MG63 (cell line): Measurements from ENCODE around the gene SUPT3H. TPM values are rescaled to one million over a fixed set of nuclear protein-coding genes. Genes with fewer than 3 reads are reported as not detected.

Experiments
- DNase-seq: peaks from one replicate; pipeline ENCODE4 v3.0.0-alpha.2; 2020
- H3K27me3 ChIP-seq: fragments of 250-450 bp; sonication (Bioruptor Pico); 2 replicates; pipeline ENCODE4 v1.5.1; 2020; ENCODE audit warnings: mild to moderate bottlenecking, moderate library complexity
- H3K36me3 ChIP-seq: fragments of 250-450 bp; sonication (Bioruptor Pico); 2 replicates; pipeline ENCODE4 v1.5.1; 2020; ENCODE audit warnings: mild to moderate bottlenecking, moderate library complexity
- H3K4me3 ChIP-seq: fragments of 250-450 bp; sonication (Bioruptor Pico); 2 replicates; pipeline ENCODE4 v1.5.1; 2020; ENCODE audit warnings: mild to moderate bottlenecking, moderate library complexity
- H3K9me3 ChIP-seq: fragments of 250-450 bp; sonication (Bioruptor Pico); 2 replicates; pipeline ENCODE4 v1.5.1; 2020; ENCODE audit warnings: mild to moderate bottlenecking, moderate library complexity
- total RNA-seq: library from RNA; depleted of rRNA; stranded (reverse); fragments of >200 nt; shearing (Covaris generic); gene quantifications from 2 replicates; pipeline ENCODE4 v1.2.3, GENCODE V29; 2014; ENCODE audit warnings: low replicate concordance; rRNA removed

The SUPT3H gene
- not detected in 2 replicates for total RNA-seq

DNA sequence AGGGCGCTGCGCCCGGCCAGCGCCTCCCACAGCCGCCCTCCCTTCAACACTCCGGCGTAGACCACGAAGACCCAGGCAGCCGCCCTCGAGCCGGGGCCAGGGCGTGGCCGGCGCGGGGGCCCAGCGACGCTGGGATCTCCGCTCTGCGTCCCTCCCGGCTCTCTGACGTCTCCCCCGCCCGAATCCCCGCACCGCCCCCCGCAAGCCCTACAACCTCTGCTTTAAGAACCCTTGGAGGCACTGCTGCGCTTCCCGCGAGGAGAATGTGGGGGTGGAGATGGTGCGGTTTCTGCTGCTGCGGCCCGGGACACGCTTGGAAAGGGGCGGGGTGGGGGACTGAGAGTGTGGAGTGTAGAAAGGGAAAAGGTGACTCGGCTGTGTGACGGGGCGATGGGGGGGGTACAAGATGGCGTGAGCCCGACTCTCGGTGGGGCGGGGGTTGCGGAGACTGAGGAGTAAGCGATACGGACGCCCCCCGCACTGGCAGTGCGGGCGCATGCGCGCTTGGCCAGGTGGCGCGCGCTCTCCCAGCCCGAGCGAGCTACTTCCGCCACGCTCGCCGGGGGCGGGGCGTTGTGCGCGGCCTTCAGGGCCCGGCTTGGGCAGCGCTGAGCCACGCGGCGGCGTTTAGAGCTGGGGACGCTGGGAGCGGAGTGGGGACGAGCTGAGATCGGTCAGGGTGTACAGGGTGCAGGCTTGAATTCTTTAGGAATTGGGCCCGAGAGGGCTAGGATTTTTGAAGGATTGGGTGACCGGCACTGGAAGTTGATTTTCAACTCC lies at the start of gene SUPT3H:
Gene SUPT3H (minus strand): TSS at position 381 of the 780 bp plus-strand sequence.
- H3K9me3 ChIP-seq: no peaks in the 10 kb centered on the region
- H3K4me3 ChIP-seq: no peak within 1 kb of the TSS
- DNase-seq: no peak
- no peaks in the 10 kb centered on the region for H3K36me3 ChIP-seq
- H3K27me3 ChIP-seq: no peaks in the 10 kb centered on the region

DNA sequence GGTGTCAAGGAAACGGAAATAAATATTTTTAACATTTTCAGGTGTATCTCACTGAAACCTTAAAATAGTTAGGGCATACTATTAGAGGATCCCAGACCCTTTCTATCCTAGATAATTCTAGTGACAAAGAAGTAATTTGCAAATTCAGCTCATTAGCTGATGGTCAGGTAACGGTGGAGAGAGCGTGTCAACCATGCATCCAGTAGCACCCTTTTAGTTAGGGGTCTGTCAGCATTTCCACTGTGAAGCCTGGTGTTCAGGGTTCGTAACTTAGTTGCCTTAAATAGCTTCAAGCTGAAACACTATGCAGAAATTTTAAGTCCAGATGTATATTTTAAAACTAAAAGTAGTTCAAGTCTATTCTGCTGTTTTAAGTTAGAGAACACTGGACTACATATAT lies 48.5 kb upstream of the SUPT3H start:
- Histone ChIP-seq H3K9me3 (no peaks in the 10 kb centered on the region), H3K4me3 (no peak overlapping the region), H3K27me3 (no peaks in the 10 kb centered on the region), H3K36me3 (no peaks in the 10 kb centered on the region)
- no peak for DNase-seq

DNA sequence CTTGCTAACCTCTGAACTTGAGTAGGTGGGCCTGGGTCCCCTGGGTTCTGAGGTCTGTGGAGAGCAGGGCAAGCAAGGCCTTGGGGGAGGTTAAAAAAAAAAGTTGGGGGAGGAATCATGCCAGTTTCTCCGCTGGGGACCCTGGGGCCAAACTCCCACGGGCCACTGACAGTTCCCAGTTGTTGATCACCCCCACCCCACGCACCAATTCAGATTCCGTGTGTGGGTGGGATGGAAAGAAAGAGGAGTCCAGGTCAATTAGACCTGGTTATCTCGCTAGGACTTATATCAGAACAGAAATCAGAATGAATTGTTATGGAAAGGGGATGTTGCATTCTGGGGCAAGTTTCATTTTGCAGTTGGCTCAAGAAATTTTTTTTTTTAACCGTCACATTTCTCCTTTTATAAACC lies 46.7 kb upstream of the SUPT3H start:
- Histone ChIP-seq H3K36me3 (no peaks in the 10 kb centered on the region), H3K4me3 (no peak overlapping the region), H3K27me3 (no peaks in the 10 kb centered on the region), H3K9me3 (no peaks in the 10 kb centered on the region)
- no peak for DNase-seq

DNA sequence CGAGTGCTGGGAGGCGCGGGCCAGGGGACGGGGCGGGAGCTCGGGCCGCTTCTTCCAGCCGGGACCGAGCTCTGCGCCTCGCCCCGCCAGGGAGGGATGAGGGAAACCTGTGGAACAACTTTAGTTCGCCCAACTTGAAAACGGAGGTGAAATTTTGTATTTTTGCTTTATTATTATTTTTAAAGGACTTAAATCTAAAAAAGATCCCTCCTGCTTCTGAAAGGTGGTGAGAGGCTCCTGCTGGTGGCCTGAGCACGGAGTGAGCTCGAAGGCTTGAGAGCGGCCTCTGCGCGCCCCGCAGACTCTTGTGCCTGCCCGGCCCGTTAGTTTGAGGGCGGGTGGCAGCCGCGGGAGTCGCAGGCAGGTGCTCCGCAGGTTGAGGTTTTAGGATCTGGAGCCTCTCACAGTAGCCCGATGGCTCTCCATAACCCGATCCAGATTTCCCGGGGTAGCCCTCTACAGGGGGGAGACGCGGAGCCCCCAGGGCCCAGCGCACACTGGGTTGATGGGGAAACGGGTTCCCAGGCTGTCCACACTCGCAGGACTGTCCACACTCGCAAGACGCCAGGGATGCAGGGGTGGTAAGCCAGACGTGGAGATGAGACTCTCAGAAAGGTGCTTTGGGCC lies 46.2 kb upstream of the SUPT3H start:
- H3K4me3 ChIP-seq: peak overlapping the region; percentile 59
- H3K36me3 ChIP-seq: no peaks in the 10 kb centered on the region
- DNase-seq: no peak
- H3K27me3 ChIP-seq: no peaks in the 10 kb centered on the region
- no peaks in the 10 kb centered on the region for H3K9me3 ChIP-seq

DNA sequence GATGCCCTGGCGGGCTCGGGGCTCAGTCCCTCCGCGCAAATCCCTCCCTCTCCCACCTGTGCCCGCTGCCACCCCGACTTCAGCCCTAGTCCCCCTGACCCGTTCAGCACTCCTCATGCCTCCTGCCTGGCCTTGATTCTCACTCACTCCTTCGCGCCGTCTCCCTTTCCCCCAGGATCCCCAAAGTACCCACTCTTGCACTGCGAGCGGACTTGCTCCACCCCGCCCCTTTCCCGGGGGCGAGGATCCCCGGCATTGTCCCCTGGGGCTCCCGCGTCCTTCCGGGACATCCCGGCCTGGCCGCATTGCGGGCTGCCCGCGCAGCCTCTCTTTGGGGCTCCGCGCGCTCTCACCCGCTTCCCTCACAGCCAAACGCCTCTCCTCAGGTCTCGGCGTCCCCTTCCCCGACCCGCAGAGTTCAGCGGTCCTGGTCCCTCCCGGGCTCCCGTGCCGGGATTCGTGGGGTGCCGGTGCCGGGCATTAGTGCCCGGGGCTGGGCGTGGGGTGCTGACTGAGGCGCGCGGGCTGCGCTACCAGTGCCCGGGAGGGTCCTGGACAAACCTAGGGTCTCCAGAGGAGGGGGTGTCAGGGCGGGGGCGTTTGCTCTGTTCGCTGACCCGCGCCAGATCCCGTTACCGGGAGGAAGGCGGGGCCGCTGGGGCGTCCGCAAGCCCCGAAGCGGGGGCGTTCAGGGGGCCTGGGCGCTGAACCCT lies 45.5 kb upstream of the SUPT3H start:
- Histone ChIP-seq H3K36me3 (no peaks in the 10 kb centered on the region), H3K4me3 (peak overlapping the region; percentile 59), H3K9me3 (no peaks in the 10 kb centered on the region), H3K27me3 (no peaks in the 10 kb centered on the region)
- DNase-seq: peak; percentile 17

DNA sequence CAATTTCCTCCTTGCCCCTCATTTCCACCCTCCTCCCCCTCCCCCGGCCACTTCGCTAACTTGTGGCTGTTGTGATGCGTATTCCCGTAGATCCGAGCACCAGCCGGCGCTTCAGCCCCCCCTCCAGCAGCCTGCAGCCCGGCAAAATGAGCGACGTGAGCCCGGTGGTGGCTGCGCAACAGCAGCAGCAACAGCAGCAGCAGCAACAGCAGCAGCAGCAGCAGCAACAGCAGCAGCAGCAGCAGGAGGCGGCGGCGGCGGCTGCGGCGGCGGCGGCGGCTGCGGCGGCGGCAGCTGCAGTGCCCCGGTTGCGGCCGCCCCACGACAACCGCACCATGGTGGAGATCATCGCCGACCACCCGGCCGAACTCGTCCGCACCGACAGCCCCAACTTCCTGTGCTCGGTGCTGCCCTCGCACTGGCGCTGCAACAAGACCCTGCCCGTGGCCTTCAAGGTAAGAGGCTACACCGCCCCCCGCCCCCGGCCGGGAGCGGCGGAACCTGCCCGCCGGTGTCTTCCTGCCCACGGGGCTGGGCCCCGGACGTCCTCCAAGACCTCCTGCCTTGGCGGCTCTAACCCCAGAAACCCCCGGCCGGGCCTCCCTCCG lies 44.9 kb upstream of the SUPT3H start:
- peak; percentile 36 for DNase-seq
- peak overlapping the region; percentile 59 for H3K4me3 ChIP-seq

DNA sequence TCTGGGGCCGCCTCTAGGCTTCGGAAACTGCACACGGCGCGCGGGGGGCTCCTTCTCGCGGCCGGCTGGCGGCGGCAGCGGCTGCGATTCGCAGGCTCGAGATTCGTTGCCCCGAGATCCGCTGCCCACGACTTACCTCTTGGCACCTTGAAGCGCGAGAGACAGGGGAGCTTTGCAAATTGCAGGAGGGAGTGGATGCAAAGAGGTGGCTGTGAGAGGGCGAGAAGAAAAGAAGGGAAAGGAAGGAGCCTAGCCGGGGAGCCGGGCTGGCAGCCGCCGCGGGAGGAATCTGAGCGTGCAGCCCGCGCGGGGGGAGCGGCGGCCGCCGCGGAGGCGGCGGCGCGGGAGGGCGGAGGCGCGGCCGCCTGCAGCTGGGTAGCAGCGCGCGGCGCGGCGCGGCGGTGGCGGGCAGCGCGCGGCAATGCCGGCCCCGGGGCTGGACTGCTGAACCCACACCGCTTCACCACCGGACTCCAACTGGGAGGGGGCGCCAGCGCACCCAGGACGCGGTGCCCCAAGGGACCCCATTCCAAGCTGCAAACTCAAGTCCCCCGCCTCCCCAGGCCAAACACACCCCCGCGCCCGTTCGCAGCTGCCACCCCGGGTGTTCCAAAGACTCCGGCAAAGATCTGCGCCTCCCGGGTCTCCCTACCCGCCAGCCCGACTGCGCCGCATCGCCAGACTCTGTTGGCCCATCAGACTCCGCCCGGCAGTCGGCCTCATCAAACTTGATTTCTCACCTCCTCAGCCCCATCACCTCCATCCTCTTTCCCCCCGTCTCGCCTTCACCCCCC lies 44.2 kb upstream of the SUPT3H start:
- H3K9me3 ChIP-seq: no peaks in the 10 kb centered on the region
- peak overlapping the region; percentile 59 for H3K4me3 ChIP-seq
- DNase-seq: peak; percentile 53
- no peaks in the 10 kb centered on the region for H3K27me3 ChIP-seq
- no peaks in the 10 kb centered on the region for H3K36me3 ChIP-seq

More for the DNA sequence above, 44.9 kb upstream of the SUPT3H start:
- Histone ChIP-seq H3K36me3 (no peaks in the 10 kb centered on the region), H3K9me3 (no peaks in the 10 kb centered on the region), H3K27me3 (no peaks in the 10 kb centered on the region)

DNA sequence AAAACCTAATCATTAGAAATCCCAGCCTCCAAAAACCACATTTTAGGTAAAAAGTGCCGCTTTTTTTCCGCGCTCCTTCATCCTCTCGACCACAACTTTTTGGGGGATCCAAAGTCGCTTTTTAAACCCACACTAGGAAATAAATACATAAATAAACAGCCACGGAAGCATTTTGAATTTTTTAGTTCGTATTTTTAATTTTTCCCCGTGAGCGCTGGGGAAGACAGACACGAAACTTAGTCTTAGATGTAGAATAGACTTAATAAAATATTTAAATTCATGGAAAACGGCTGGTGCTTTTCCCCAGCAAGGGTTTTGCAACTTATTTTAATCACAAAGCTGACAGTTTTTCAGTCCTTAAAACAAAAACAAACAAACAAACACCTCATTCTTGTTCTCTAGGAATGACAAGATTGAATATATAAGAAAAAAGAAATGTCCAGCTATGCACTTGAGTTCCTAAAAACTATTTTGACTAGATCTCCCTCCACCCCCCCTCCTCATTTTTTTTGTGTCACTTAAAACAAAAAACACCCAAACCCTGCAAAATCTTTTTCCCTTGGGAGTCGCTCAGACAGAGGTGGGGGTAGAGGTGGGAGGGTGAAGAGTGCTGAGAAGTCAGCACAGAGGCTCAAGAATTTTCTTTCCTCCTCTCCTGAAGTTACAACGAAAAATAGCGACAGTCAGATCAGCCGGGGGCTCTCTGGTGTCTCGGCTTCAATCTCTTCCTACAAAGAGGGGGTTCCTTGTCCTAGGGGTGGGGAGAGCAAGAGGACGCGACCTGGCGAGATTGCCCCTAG lies 43.4 kb upstream of the SUPT3H start:
- H3K36me3 ChIP-seq: no peaks in the 10 kb centered on the region
- no peaks in the 10 kb centered on the region for H3K9me3 ChIP-seq
- H3K27me3 ChIP-seq: no peaks in the 10 kb centered on the region
- H3K4me3 ChIP-seq: peak overlapping the region; percentile 59
- no peak for DNase-seq

DNA sequence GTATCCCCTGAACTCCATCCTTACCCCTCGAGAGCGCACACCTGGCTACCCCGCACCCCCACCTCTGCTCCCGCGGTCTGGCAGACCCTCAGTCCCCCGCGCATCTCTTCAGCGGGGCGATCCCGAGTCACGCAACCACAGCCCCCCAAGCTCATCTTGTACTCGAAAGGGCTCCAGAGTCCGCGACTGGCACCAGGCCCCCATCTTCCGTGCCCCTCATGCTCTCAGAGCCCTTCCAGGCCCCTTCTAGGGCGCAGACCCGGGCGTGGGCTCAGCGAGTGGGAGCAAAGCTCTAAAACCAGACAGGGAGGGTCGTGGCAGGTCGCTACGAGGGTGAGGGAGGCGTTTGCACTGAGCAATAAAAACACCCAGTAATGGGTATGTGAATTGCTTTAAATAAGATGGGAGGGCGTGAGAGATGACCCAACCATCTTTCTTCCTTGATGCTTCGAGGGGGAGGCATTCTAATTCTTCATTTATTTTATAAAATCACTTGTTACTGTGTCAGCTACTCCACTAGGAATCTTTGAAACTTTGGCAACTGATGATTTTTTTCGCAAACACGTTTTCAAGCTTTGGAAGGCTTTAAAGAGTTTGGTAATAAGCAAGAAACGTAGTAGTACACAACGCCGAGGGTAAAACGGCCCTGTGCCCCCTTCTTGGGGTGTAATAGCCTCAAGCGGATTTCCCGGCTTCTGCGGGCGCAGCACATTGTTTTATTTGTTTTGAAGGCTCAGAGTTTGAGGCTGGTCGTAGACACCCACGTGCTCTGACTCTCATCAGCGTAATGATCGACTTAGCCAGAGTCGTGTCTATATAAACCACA lies 42.6 kb upstream of the SUPT3H start:
- Histone ChIP-seq H3K4me3 (peak overlapping the region; percentile 59), H3K9me3 (no peaks in the 10 kb centered on the region), H3K27me3 (no peaks in the 10 kb centered on the region), H3K36me3 (no peaks in the 10 kb centered on the region)
- peak; percentile 2 for DNase-seq

DNA sequence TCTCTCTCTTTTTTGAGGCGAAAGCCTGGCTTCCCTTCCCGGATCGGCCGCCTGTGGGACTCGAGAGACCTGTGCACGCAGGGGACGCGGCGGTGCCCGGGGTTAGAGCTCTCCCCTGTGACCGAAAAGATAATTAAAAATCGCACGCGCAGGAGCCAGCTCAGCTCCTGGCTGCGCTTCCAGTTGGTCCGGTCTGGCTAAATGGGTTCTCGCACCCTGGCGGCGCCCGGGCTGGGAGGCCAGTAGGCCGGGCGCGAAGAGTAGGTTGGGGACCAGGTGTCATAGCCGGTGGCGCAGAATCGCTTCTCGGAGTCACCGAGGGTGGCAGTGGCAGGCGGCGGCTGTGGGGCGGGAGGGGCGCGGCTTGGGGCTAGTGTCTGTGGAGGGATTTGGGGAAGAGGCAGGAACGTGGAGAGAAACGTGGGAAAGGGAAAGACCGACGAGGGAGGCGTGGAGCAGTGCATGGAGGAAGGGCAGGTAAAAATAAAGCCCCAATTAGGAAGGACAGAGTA lies 41.9 kb upstream of the SUPT3H start:
- Histone ChIP-seq H3K27me3 (no peaks in the 10 kb centered on the region), H3K9me3 (no peaks in the 10 kb centered on the region), H3K4me3 (no peak overlapping the region), H3K36me3 (no peaks in the 10 kb centered on the region)
- peak; percentile 4 for DNase-seq

DNA sequence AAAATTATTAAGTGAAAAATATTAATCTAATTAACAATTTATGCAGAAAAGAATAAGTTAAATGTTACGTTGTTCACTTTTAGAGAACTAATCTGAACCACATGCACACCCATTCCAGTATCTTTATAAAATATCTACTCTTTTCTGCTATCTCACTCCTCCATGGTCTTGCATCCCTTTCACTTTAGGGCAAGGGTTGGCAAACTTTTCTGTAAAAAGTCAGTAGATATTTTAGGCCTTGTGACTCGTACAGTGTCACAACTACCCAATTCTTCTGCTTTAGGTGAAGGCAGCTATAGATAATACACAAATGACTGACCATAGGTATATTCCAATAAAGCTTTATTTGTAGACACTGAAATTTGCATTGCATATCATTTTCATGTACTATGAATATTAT lies 39.7 kb upstream of the SUPT3H start:
- no peak overlapping the region for H3K4me3 ChIP-seq
- H3K36me3 ChIP-seq: no peaks in the 10 kb centered on the region
- H3K27me3 ChIP-seq: no peaks in the 10 kb centered on the region
- H3K9me3 ChIP-seq: no peaks in the 10 kb centered on the region
- DNase-seq: no peak

DNA sequence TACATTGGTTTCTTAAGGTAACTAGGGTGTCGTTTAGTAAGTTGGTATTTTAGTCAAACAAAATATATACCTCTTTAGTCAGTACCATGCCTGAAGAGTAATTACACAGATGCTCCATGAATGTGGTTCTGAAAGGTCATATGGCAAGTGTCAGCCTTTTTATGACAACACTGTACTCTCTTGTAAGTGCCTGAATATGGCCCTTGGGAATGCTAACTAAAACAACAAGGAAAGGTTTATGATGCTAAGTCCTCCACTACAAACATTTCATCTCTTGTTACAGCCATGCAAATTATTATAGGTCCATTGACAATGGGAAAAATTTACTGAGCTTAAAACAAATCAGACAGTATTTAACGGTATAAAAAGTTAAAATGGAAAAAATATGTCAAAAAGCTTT lies 39.0 kb upstream of the SUPT3H start:
- no peaks in the 10 kb centered on the region for H3K9me3 ChIP-seq
- DNase-seq: no peak
- H3K27me3 ChIP-seq: no peaks in the 10 kb centered on the region
- no peak overlapping the region for H3K4me3 ChIP-seq
- H3K36me3 ChIP-seq: no peaks in the 10 kb centered on the region

DNA sequence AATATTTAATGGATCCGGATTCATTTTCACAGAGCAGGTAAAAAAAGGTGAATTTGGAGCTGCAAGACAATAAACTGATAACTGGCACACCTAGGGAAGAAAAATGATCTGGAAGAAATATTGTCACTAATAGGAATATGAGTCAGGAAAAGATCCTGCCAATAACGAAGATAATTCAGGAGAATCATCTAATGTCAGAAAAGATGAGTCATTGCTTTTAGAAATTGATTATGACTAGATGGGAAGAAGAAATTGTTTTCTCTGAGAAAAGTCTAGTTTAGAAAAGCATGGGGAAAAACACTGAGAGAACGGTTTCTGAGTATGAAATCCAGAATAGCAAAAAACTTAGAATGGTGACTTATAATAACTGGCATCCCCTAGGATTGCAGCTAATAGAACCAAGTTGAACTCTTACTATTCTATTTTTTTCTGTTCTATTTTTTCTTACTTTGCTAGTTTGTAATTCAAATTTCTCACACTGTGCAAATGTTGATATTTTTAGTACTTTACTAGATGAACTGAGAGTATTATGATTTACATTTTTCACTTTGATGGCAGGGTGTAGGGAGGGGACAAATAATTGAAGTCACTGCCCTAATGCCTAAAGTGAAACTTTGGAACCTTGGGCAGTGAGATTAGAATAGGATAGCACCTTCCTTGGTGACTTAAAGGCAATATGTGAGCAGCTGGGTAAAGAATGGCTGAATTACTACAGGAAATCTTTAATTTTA lies 38.2 kb upstream of the SUPT3H start:
- no peak overlapping the region for H3K4me3 ChIP-seq
- H3K9me3 ChIP-seq: no peaks in the 10 kb centered on the region
- H3K27me3 ChIP-seq: no peaks in the 10 kb centered on the region
- no peak for DNase-seq
- H3K36me3 ChIP-seq: no peaks in the 10 kb centered on the region

DNA sequence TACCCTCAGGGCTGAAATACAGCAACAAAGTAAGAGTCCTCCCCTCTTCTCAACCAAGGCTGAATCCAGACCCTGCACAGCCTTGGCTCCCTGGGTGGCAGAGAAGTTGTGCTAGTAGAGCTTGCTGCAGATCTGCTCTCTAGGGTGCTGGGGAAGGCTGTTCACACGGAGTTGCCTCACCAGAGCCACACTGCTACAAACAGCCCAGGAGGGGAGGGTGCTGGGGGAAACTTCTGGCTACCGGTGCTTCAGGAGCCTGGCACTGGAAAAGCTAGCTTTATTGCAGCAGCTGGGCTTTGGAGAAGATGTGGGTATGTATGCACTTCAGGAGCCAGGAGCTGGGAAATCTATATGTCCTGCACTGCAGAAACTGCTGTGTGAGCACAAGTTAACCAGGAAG lies 37.6 kb upstream of the SUPT3H start:
- H3K4me3 ChIP-seq: no peak overlapping the region
- DNase-seq: peak; percentile 2
- no peaks in the 10 kb centered on the region for H3K9me3 ChIP-seq
- no peaks in the 10 kb centered on the region for H3K36me3 ChIP-seq
- H3K27me3 ChIP-seq: no peaks in the 10 kb centered on the region
